ENCODE results near the gene EPHB2.

EPHB2 gene

GRCh38 chr1:22951796-22952195 lies 241.2 kb downstream of the EPHB2 start:
- Histone ChIP-seq H3K27me3 (ENCODE audit: control insufficient read depth, insufficient read depth, low read length) (no peaks in the 10 kb centered on the region), H3K4me1 (ENCODE audit: control insufficient read depth, low read depth, low read length) (no peaks in the 10 kb centered on the region), H3K9ac (ENCODE audit: low read length) (no peak overlapping the region), H3K4me3 (ENCODE audit: low read length) (no peak overlapping the region), H3K9me3 (ENCODE audit: control insufficient read depth, low read depth, low read length) (no peaks in the 10 kb centered on the region), H3K27ac (ENCODE audit: low read length) (no peak overlapping the region), H3K36me3 (ENCODE audit: control insufficient read depth, low read depth, low read length) (no peaks in the 10 kb centered on the region)

GRCh38 chr1:22952694-22953056 lies 242.0 kb downstream of the EPHB2 start:
- H3K27me3 ChIP-seq (ENCODE audit: control insufficient read depth, insufficient read depth, low read length) = no peaks in the 10 kb centered on the region
- no peaks in the 10 kb centered on the region for H3K4me1 ChIP-seq (ENCODE audit: control insufficient read depth, low read depth, low read length)
- no peak overlapping the region for H3K4me3 ChIP-seq (ENCODE audit: low read length)
- no peaks in the 10 kb centered on the region for H3K9me3 ChIP-seq (ENCODE audit: control insufficient read depth, low read depth, low read length)
- no peaks in the 10 kb centered on the region for H3K36me3 ChIP-seq (ENCODE audit: control insufficient read depth, low read depth, low read length)
- no peak overlapping the region for H3K27ac ChIP-seq (ENCODE audit: low read length)
- no peak overlapping the region for H3K9ac ChIP-seq (ENCODE audit: low read length)

- Histone ChIP-seq H3K4me3 (ENCODE audit: low read length) (no peak overlapping the region), H3K9me3 (ENCODE audit: control insufficient read depth, low read depth, low read length) (no peaks in the 10 kb centered on the region), H3K36me3 (ENCODE audit: control insufficient read depth, low read depth, low read length) (no peaks in the 10 kb centered on the region), H3K9ac (ENCODE audit: low read length) (no peak overlapping the region), H3K27ac (ENCODE audit: low read length) (no peak overlapping the region), H3K4me1 (ENCODE audit: control insufficient read depth, low read depth, low read length) (no peaks in the 10 kb centered on the region), H3K27me3 (ENCODE audit: control insufficient read depth, insufficient read depth, low read length) (no peaks in the 10 kb centered on the region)
Observed at GRCh38 chr1:22953057-22953739, 242.6 kb downstream of the EPHB2 start.

- H3K4me3 ChIP-seq (ENCODE audit: low read length) = no peak overlapping the region
- no peaks in the 10 kb centered on the region for H3K27me3 ChIP-seq (ENCODE audit: control insufficient read depth, insufficient read depth, low read length)
Observed at GRCh38 chr1:22953740-22954141, 243.1 kb downstream of the EPHB2 start.

GRCh38 chr1:22955146-22955545 lies 244.5 kb downstream of the EPHB2 start:
- H3K27ac ChIP-seq (ENCODE audit: low read length) = no peak overlapping the region
- H3K9me3 ChIP-seq (ENCODE audit: control insufficient read depth, low read depth, low read length) = no peaks in the 10 kb centered on the region
- H3K9ac ChIP-seq (ENCODE audit: low read length) = no peak overlapping the region
- H3K4me3 ChIP-seq (ENCODE audit: low read length) = no peak overlapping the region
- no peaks in the 10 kb centered on the region for H3K27me3 ChIP-seq (ENCODE audit: control insufficient read depth, insufficient read depth, low read length)
- H3K4me1 ChIP-seq (ENCODE audit: control insufficient read depth, low read depth, low read length) = no peaks in the 10 kb centered on the region
- no peaks in the 10 kb centered on the region for H3K36me3 ChIP-seq (ENCODE audit: control insufficient read depth, low read depth, low read length)

More at GRCh38 chr1:22953740-22954141, 243.1 kb downstream of the EPHB2 start:
- Histone ChIP-seq H3K27ac (ENCODE audit: low read length) (no peak overlapping the region), H3K4me1 (ENCODE audit: control insufficient read depth, low read depth, low read length) (no peaks in the 10 kb centered on the region), H3K9me3 (ENCODE audit: control insufficient read depth, low read depth, low read length) (no peaks in the 10 kb centered on the region), H3K36me3 (ENCODE audit: control insufficient read depth, low read depth, low read length) (no peaks in the 10 kb centered on the region), H3K9ac (ENCODE audit: low read length) (no peak overlapping the region)

GRCh38 chr1:22957066-22957465 lies 246.4 kb downstream of the EPHB2 start:
- Histone ChIP-seq H3K27me3 (ENCODE audit: control insufficient read depth, insufficient read depth, low read length) (no peaks in the 10 kb centered on the region), H3K9me3 (ENCODE audit: control insufficient read depth, low read depth, low read length) (no peaks in the 10 kb centered on the region), H3K9ac (ENCODE audit: low read length) (no peak overlapping the region), H3K4me3 (ENCODE audit: low read length) (no peak overlapping the region), H3K36me3 (ENCODE audit: control insufficient read depth, low read depth, low read length) (no peaks in the 10 kb centered on the region), H3K4me1 (ENCODE audit: control insufficient read depth, low read depth, low read length) (no peaks in the 10 kb centered on the region), H3K27ac (ENCODE audit: low read length) (no peak overlapping the region)

- no peaks in the 10 kb centered on the region for H3K36me3 ChIP-seq (ENCODE audit: control insufficient read depth, low read depth, low read length)
- no peak overlapping the region for H3K9ac ChIP-seq (ENCODE audit: low read length)
- no peaks in the 10 kb centered on the region for H3K4me1 ChIP-seq (ENCODE audit: control insufficient read depth, low read depth, low read length)
- no peaks in the 10 kb centered on the region for H3K9me3 ChIP-seq (ENCODE audit: control insufficient read depth, low read depth, low read length)
- no peak overlapping the region for H3K4me3 ChIP-seq (ENCODE audit: low read length)
- no peak overlapping the region for H3K27ac ChIP-seq (ENCODE audit: low read length)
- H3K27me3 ChIP-seq (ENCODE audit: control insufficient read depth, insufficient read depth, low read length) = no peaks in the 10 kb centered on the region
Observed at GRCh38 chr1:22958556-22958955, 247.9 kb downstream of the EPHB2 start.

GRCh38 chr1:22959545-22960360 lies 249.1 kb downstream of the EPHB2 start:
- H3K4me1 ChIP-seq (ENCODE audit: control insufficient read depth, low read depth, low read length) = no peaks in the 10 kb centered on the region
- H3K9me3 ChIP-seq (ENCODE audit: control insufficient read depth, low read depth, low read length) = no peaks in the 10 kb centered on the region
- H3K4me3 ChIP-seq (ENCODE audit: low read length) = no peak overlapping the region
- no peak overlapping the region for H3K9ac ChIP-seq (ENCODE audit: low read length)
- H3K27ac ChIP-seq (ENCODE audit: low read length) = no peak overlapping the region
- no peaks in the 10 kb centered on the region for H3K27me3 ChIP-seq (ENCODE audit: control insufficient read depth, insufficient read depth, low read length)
- H3K36me3 ChIP-seq (ENCODE audit: control insufficient read depth, low read depth, low read length) = no peaks in the 10 kb centered on the region

- no peaks in the 10 kb centered on the region for H3K4me1 ChIP-seq (ENCODE audit: control insufficient read depth, low read depth, low read length)
- H3K27me3 ChIP-seq (ENCODE audit: control insufficient read depth, insufficient read depth, low read length) = no peaks in the 10 kb centered on the region
- H3K36me3 ChIP-seq (ENCODE audit: control insufficient read depth, low read depth, low read length) = no peaks in the 10 kb centered on the region
- H3K9ac ChIP-seq (ENCODE audit: low read length) = no peak overlapping the region
- no peaks in the 10 kb centered on the region for H3K9me3 ChIP-seq (ENCODE audit: control insufficient read depth, low read depth, low read length)
- no peak overlapping the region for H3K4me3 ChIP-seq (ENCODE audit: low read length)
- H3K27ac ChIP-seq (ENCODE audit: low read length) = no peak overlapping the region
Observed at GRCh38 chr1:22962558-22962957, 251.9 kb downstream of the EPHB2 start.

- H3K27me3 ChIP-seq (ENCODE audit: control insufficient read depth, insufficient read depth, low read length) = no peaks in the 10 kb centered on the region
- H3K36me3 ChIP-seq (ENCODE audit: control insufficient read depth, low read depth, low read length) = no peaks in the 10 kb centered on the region
- no peaks in the 10 kb centered on the region for H3K9me3 ChIP-seq (ENCODE audit: control insufficient read depth, low read depth, low read length)
- H3K4me1 ChIP-seq (ENCODE audit: control insufficient read depth, low read depth, low read length) = no peaks in the 10 kb centered on the region
- no peak overlapping the region for H3K27ac ChIP-seq (ENCODE audit: low read length)
- H3K9ac ChIP-seq (ENCODE audit: low read length) = no peak overlapping the region
- H3K4me3 ChIP-seq (ENCODE audit: low read length) = no peak overlapping the region
Observed at GRCh38 chr1:22963044-22963677, 252.5 kb downstream of the EPHB2 start.

GRCh38 chr1:22966309-22966708 lies 255.7 kb downstream of the EPHB2 start:
- H3K9ac ChIP-seq (ENCODE audit: low read length) = no peak overlapping the region
- no peak overlapping the region for H3K27ac ChIP-seq (ENCODE audit: low read length)
- H3K27me3 ChIP-seq (ENCODE audit: control insufficient read depth, insufficient read depth, low read length) = no peaks in the 10 kb centered on the region
- no peaks in the 10 kb centered on the region for H3K4me1 ChIP-seq (ENCODE audit: control insufficient read depth, low read depth, low read length)
- no peaks in the 10 kb centered on the region for H3K9me3 ChIP-seq (ENCODE audit: control insufficient read depth, low read depth, low read length)
- no peak overlapping the region for H3K4me3 ChIP-seq (ENCODE audit: low read length)
- H3K36me3 ChIP-seq (ENCODE audit: control insufficient read depth, low read depth, low read length) = no peaks in the 10 kb centered on the region

Data from iPS-18a (cell line).